Measurements from ENCODE around the gene PTGIR.

GRCh38 chr19:46578450-46578849 lies 46.4 kb downstream of the PTGIR start:
- TF ChIP-seq CTCF (conservative IDR thresholded peaks at IDR 0.05 in 1 of 2, IDR thresholded peaks at IDR 0.05 in 1 of 2; ENCODE audit: low read depth in 1 of 2, low read length in 2 of 2) (no peak), EZH2 (IDR thresholded peaks at IDR 0.05; ENCODE audit: low read length, missing control alignments) (no peak)
